ENCODE results near the gene PDAP1.

- TF ChIP-seq CTCF (IDR thresholded peaks at IDR 0.05) (no peak), POLR2A (IDR thresholded peaks at IDR 0.05) (no peak)
These were observed 9.4 kb downstream of the PDAP1 start for GRCh38 chr7:99398891-99399445.
